Measurements from ENCODE around the gene TTLL12.

The TTLL12 gene

GRCh38 chr22:43225609-43226008 is 38.7 kb upstream of the TTLL12 start:
- H3K4me3 Mint-ChIP-seq: no peak overlapping the region

GRCh38 chr22:43222987-43223386 is 36.1 kb upstream of the TTLL12 start:
- Mint-ChIP-seq H3K27me3 (peaks cover 2% of the 10 kb centered on the region), H3K9me3 (no peaks in the 10 kb centered on the region), H3K27ac (no peak overlapping the region), H3K36me3 (ENCODE audit: low read depth) (no peaks in the 10 kb centered on the region), H3K4me1 (ENCODE audit: low read depth) (no peaks in the 10 kb centered on the region), H3K4me3 (no peak overlapping the region)
- intact Hi-C loops (cut with micrococcal nuclease): no loop called here

More at GRCh38 chr22:43225609-43226008, 38.7 kb upstream of the TTLL12 start:
- H3K27me3 Mint-ChIP-seq: peaks cover 2% of the 10 kb centered on the region
- intact Hi-C loops (cut with micrococcal nuclease): no loop called here
- no peak overlapping the region for H3K27ac Mint-ChIP-seq
- H3K4me1 Mint-ChIP-seq (ENCODE audit: low read depth): no peaks in the 10 kb centered on the region
- no peaks in the 10 kb centered on the region for H3K9me3 Mint-ChIP-seq
- H3K36me3 Mint-ChIP-seq (ENCODE audit: low read depth): no peaks in the 10 kb centered on the region

- Mint-ChIP-seq H3K27ac (no peak overlapping the region), H3K9me3 (no peaks in the 10 kb centered on the region), H3K4me3 (no peak overlapping the region), H3K4me1 (ENCODE audit: low read depth) (no peaks in the 10 kb centered on the region), H3K27me3 (peaks cover 2% of the 10 kb centered on the region), H3K36me3 (ENCODE audit: low read depth) (no peaks in the 10 kb centered on the region)
- intact Hi-C loops (cut with micrococcal nuclease): no loop called here
Observed at GRCh38 chr22:43222262-43222661, 35.3 kb upstream of the TTLL12 start.

- intact Hi-C loops (cut with micrococcal nuclease): no loop called here
- Mint-ChIP-seq H3K27me3 (peaks cover 2% of the 10 kb centered on the region), H3K27ac (no peak overlapping the region), H3K4me1 (ENCODE audit: low read depth) (no peaks in the 10 kb centered on the region), H3K36me3 (ENCODE audit: low read depth) (no peaks in the 10 kb centered on the region), H3K9me3 (no peaks in the 10 kb centered on the region), H3K4me3 (no peak overlapping the region)
Observed at GRCh38 chr22:43220625-43221380, 33.9 kb upstream of the TTLL12 start.

GRCh38 chr22:43218786-43219185 is 31.9 kb upstream of the TTLL12 start:
- Mint-ChIP-seq H3K4me3 (no peak overlapping the region), H3K36me3 (ENCODE audit: low read depth) (no peaks in the 10 kb centered on the region), H3K4me1 (ENCODE audit: low read depth) (no peaks in the 10 kb centered on the region), H3K27me3 (no peaks in the 10 kb centered on the region), H3K27ac (no peak overlapping the region), H3K9me3 (no peaks in the 10 kb centered on the region)
- intact Hi-C loops (cut with micrococcal nuclease): no loop called here

- intact Hi-C loops (cut with micrococcal nuclease): no loop called here
- no peak overlapping the region for H3K27ac Mint-ChIP-seq
Observed at GRCh38 chr22:43217285-43218030, 30.5 kb upstream of the TTLL12 start.

GRCh38 chr22:43216738-43217137 is 29.8 kb upstream of the TTLL12 start:
- Mint-ChIP-seq H3K27me3 (no peaks in the 10 kb centered on the region), H3K9me3 (no peaks in the 10 kb centered on the region), H3K36me3 (ENCODE audit: low read depth) (no peaks in the 10 kb centered on the region), H3K4me3 (no peak overlapping the region), H3K4me1 (ENCODE audit: low read depth) (no peaks in the 10 kb centered on the region), H3K27ac (no peak overlapping the region)
- intact Hi-C loops (cut with micrococcal nuclease): no loop called here

More at GRCh38 chr22:43217285-43218030, 30.5 kb upstream of the TTLL12 start:
- H3K4me3 Mint-ChIP-seq: no peak overlapping the region
- no peaks in the 10 kb centered on the region for H3K4me1 Mint-ChIP-seq (ENCODE audit: low read depth)
- H3K27me3 Mint-ChIP-seq: no peaks in the 10 kb centered on the region
- no peaks in the 10 kb centered on the region for H3K36me3 Mint-ChIP-seq (ENCODE audit: low read depth)
- no peaks in the 10 kb centered on the region for H3K9me3 Mint-ChIP-seq

GRCh38 chr22:43213962-43214361 is 27.0 kb upstream of the TTLL12 start:
- no peak overlapping the region for H3K27ac Mint-ChIP-seq
- H3K4me1 Mint-ChIP-seq (ENCODE audit: low read depth): no peaks in the 10 kb centered on the region
- no peaks in the 10 kb centered on the region for H3K36me3 Mint-ChIP-seq (ENCODE audit: low read depth)
- intact Hi-C loops (cut with micrococcal nuclease): no loop called here
- no peaks in the 10 kb centered on the region for H3K9me3 Mint-ChIP-seq
- H3K4me3 Mint-ChIP-seq: no peak overlapping the region
- no peaks in the 10 kb centered on the region for H3K27me3 Mint-ChIP-seq

GRCh38 chr22:43213051-43213450 is 26.1 kb upstream of the TTLL12 start:
- Mint-ChIP-seq H3K36me3 (ENCODE audit: low read depth) (no peaks in the 10 kb centered on the region), H3K27me3 (no peaks in the 10 kb centered on the region), H3K4me3 (no peak overlapping the region), H3K4me1 (ENCODE audit: low read depth) (no peaks in the 10 kb centered on the region), H3K9me3 (no peaks in the 10 kb centered on the region), H3K27ac (no peak overlapping the region)
- intact Hi-C loops (cut with micrococcal nuclease): no loop called here

- Mint-ChIP-seq H3K27ac (no peak overlapping the region), H3K27me3 (no peaks in the 10 kb centered on the region), H3K36me3 (ENCODE audit: low read depth) (no peaks in the 10 kb centered on the region), H3K4me1 (ENCODE audit: low read depth) (no peaks in the 10 kb centered on the region), H3K9me3 (no peaks in the 10 kb centered on the region), H3K4me3 (no peak overlapping the region)
- intact Hi-C loops (cut with micrococcal nuclease): no loop called here
Observed at GRCh38 chr22:43212434-43212952, 25.6 kb upstream of the TTLL12 start.

- intact Hi-C loops (cut with micrococcal nuclease): no loop called here
- Mint-ChIP-seq H3K4me1 (ENCODE audit: low read depth) (no peaks in the 10 kb centered on the region), H3K36me3 (ENCODE audit: low read depth) (no peaks in the 10 kb centered on the region), H3K9me3 (no peaks in the 10 kb centered on the region), H3K4me3 (no peak overlapping the region), H3K27me3 (no peaks in the 10 kb centered on the region), H3K27ac (no peak overlapping the region)
Observed at GRCh38 chr22:43211941-43212433, 25.1 kb upstream of the TTLL12 start.

GRCh38 chr22:43210631-43211515 is 23.9 kb upstream of the TTLL12 start:
- Mint-ChIP-seq H3K4me1 (ENCODE audit: low read depth) (peaks cover 9% of the 10 kb centered on the region), H3K4me3 (no peak overlapping the region), H3K36me3 (ENCODE audit: low read depth) (no peaks in the 10 kb centered on the region), H3K27ac (no peak overlapping the region), H3K27me3 (peaks cover 8% of the 10 kb centered on the region), H3K9me3 (no peaks in the 10 kb centered on the region)
- intact Hi-C loops (cut with micrococcal nuclease): no loop called here

GRCh38 chr22:43209971-43210370 is 23.0 kb upstream of the TTLL12 start:
- Mint-ChIP-seq H3K27me3 (peaks cover 8% of the 10 kb centered on the region), H3K9me3 (no peaks in the 10 kb centered on the region)
- intact Hi-C loops (cut with micrococcal nuclease): no loop called here

More at GRCh38 chr22:43209971-43210370, 23.0 kb upstream of the TTLL12 start:
- no peaks in the 10 kb centered on the region for H3K36me3 Mint-ChIP-seq (ENCODE audit: low read depth)
- no peak overlapping the region for H3K4me3 Mint-ChIP-seq
- H3K4me1 Mint-ChIP-seq (ENCODE audit: low read depth): peaks cover 9% of the 10 kb centered on the region
- H3K27ac Mint-ChIP-seq: no peak overlapping the region
